ENCODE data around the gene PLCG1. TPM values are rescaled to one million over a fixed set of nuclear protein-coding genes. Genes with fewer than 3 reads are reported as not detected.

PLCG1 gene
- total RNA-seq, 1 donor from 2014 or later = 89.3 TPM

DNA sequence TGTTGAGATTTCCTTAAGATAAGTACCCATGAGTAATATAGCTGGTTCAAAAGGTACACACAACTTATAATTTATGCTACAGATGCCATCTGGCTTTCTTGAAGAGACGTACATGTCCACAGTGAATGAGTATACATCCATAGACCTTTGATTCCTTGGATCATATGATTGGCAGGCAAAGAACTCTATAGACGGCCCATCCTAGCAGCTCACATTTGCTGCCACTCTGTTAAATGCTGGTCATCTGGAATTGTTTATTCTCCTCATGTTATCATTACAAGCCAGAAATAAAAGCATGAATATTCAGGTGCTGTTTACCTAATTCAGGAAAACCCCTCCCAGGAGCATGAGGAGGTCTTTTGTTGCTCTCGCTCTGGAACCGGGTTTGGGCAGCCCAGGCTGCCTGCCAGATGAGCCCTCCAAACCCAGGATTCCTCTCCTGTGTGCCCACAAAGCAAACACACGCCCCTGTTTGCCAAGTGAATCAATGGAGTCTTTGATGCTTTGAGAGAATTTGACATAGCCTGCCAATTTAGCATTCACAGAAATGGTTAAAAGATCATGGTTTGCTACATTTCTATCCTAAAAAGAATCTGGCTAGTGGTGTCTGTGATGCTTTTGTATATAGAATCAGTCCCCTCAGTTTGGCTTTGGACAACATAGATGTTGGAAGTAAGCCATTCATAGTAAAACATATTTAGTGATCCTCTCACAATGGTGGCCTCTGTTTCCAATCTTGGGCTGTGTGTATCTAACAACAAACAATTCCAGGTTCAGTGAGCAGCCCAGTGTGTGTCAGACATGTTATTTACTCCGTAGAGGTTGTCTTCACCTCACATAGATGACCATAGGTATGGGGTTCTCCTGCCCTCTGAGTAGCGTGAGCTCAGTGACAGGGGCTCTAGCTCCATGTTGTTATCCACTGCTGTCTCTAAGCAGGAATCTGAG lies 17.5 kb upstream of the PLCG1 start:
- Histone ChIP-seq H3K36me3 (ENCODE audit: control insufficient read depth, insufficient read depth, low read length) (peaks cover 2% of the 10 kb centered on the region), H3K27me3 (ENCODE audit: control insufficient read depth, insufficient read depth, low read length) (no peaks in the 10 kb centered on the region), H3K4me3 (ENCODE audit: low read depth, low read length) (no peak overlapping the region)
- TF ChIP-seq, protein P1, sequence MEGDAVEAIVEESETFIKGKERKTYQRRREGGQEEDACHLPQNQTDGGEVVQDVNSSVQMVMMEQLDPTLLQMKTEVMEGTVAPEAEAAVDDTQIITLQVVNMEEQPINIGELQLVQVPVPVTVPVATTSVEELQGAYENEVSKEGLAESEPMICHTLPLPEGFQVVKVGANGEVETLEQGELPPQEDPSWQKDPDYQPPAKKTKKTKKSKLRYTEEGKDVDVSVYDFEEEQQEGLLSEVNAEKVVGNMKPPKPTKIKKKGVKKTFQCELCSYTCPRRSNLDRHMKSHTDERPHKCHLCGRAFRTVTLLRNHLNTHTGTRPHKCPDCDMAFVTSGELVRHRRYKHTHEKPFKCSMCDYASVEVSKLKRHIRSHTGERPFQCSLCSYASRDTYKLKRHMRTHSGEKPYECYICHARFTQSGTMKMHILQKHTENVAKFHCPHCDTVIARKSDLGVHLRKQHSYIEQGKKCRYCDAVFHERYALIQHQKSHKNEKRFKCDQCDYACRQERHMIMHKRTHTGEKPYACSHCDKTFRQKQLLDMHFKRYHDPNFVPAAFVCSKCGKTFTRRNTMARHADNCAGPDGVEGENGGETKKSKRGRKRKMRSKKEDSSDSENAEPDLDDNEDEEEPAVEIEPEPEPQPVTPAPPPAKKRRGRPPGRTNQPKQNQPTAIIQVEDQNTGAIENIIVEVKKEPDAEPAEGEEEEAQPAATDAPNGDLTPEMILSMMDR (IDR thresholded peaks at IDR 0.05; ENCODE audit: insufficient read depth, low read length, poor library complexity, severe bottlenecking) = no peak
- DNase-seq (ENCODE audit: low read depth) = no peak

DNA sequence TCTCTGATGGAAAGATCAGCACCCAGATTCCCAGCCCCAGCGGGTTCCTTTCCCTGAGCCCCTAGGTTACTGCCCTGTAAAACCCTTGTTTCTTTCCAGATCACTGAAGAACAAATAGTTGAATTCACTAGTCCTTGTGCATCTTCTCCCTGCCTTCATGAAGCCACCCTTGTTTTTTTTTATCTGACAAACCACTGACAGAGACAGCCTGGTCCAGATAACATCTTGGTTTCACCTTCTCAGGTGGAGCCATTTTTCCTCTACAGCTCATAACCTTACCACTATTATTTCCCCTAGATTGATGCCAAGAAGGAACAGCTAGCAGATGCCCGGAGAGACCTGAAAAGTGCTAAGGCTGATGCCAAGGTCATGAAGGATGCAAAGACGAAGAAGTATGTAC lies 15.9 kb upstream of the PLCG1 start:
- Histone ChIP-seq H3K36me3 (ENCODE audit: control insufficient read depth, insufficient read depth, low read length) (peaks cover 1% of the 10 kb centered on the region), H3K27me3 (ENCODE audit: control insufficient read depth, insufficient read depth, low read length) (no peaks in the 10 kb centered on the region), H3K4me3 (ENCODE audit: low read depth, low read length) (no peak overlapping the region)
- TF ChIP-seq, protein P1 (IDR thresholded peaks at IDR 0.05; ENCODE audit: insufficient read depth, low read length, poor library complexity, severe bottlenecking) = no peak
- DNase-seq (ENCODE audit: low read depth) = no peak

DNA sequence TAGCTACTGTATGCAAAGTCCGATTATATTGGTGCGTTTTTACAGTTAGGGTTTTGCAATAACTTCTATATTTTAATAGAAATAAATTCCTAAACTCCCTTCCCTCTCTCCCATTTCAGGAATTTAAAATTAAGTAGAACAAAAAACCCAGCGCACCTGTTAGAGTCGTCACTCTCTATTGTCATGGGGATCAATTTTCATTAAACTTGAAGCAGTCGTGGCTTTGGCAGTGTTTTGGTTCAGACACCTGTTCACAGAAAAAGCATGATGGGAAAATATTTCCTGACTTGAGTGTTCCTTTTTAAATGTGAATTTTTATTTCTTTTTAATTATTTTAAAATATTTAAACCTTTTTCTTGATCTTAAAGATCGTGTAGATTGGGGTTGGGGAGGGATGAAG lies 13.7 kb upstream of the PLCG1 start:
- TF ChIP-seq, protein P1 (IDR thresholded peaks at IDR 0.05; ENCODE audit: insufficient read depth, low read length, poor library complexity, severe bottlenecking) = no peak
- no peak for DNase-seq (ENCODE audit: low read depth)
- Histone ChIP-seq H3K36me3 (ENCODE audit: control insufficient read depth, insufficient read depth, low read length) (peaks cover 1% of the 10 kb centered on the region), H3K4me3 (ENCODE audit: low read depth, low read length) (no peak overlapping the region), H3K27me3 (ENCODE audit: control insufficient read depth, insufficient read depth, low read length) (no peaks in the 10 kb centered on the region)

DNA sequence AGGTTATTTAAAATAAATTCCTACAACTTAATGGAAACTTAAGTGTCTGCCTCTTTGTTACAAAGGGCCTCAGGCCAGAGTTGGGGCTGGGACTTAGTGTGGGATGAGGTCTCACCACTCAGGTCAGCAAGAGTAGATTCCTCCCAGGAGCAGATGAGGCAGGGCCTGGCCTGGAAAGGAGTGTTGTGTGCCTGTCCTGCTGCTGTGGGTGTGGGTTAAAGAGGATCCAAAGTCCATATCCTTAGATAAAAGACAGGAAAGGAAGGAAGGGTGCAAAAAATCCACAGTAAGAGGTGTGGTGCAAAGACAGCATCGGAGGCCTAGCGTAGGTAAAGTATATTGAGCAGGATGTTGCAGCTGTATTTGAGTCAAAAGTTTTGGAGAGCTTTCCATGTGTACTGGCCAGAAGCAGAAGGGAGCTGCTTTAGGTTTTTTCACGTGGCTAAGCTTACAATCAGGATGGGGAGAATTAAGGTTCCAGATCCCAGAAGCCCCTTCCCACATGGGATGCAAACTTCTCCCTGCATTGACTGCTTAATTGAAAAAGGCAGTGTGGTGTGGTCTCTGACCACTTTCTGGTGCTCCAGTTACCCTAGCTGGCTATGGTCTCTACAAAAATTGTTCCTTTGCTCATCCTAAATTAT lies 12.8 kb upstream of the PLCG1 start:
- TF ChIP-seq, protein P1 (IDR thresholded peaks at IDR 0.05; ENCODE audit: insufficient read depth, low read length, poor library complexity, severe bottlenecking) = no peak
- H3K36me3 ChIP-seq (ENCODE audit: control insufficient read depth, insufficient read depth, low read length) = peaks cover 1% of the 10 kb centered on the region
- DNase-seq (ENCODE audit: low read depth) = no peak
- no peaks in the 10 kb centered on the region for H3K27me3 ChIP-seq (ENCODE audit: control insufficient read depth, insufficient read depth, low read length)
- H3K4me3 ChIP-seq (ENCODE audit: low read depth, low read length) = no peak overlapping the region

DNA sequence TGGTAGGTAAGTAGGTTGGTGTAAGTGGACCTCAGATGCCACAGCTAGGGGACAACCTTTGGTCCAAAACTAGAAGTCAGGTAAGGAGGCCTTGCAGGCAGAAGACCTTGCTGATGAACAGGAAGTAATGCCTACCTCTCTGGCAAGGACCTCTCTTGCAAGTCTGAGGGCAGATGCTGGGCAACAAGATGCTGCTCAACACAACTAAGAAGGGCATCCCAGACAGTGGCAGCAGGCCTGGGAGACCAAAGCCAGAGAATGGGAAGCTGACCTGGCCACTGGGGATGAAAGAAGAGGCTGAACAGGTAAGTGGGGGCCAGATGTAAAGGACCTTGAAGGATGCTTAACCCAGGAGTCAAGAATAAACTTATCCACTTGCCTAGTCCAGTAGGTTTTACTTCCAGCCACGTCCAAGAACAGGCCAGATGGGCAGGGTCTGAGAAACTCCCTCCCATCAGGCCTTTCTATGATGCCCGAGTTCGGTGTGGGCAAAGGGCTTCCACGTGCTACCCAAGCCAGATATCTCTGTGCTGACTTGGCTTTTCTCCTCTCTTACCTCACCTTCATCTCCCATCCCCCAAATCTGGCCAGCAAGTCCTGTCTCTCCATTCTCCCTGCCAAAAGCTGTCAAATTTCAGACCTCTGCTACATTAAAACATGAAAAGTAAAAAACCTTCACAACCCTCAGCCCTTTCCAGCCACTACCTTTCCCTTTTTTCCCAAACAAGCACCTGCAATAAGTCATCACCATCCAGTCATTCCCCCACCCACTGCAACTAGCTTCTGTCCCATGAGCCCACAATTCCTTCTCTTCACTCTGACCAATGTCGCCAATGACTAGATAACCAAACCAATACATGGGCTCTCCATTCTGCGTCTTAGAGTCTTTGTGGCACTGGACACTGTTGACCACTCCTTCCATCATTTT lies 11.5 kb upstream of the PLCG1 start:
- H3K4me3 ChIP-seq (ENCODE audit: low read depth, low read length) = no peak overlapping the region
- no peak for DNase-seq (ENCODE audit: low read depth)

More for the DNA sequence above, 11.5 kb upstream of the PLCG1 start:
- TF ChIP-seq, protein P1 (IDR thresholded peaks at IDR 0.05; ENCODE audit: insufficient read depth, low read length, poor library complexity, severe bottlenecking) = no peak
- H3K27me3 ChIP-seq (ENCODE audit: control insufficient read depth, insufficient read depth, low read length) = no peaks in the 10 kb centered on the region
- H3K36me3 ChIP-seq (ENCODE audit: control insufficient read depth, insufficient read depth, low read length) = peaks cover 1% of the 10 kb centered on the region

Data from kidney epithelial cell (primary cell).